HepG2 (cell line): ENCODE results near the gene IGFBP6. TPM values are rescaled to one million over a fixed set of nuclear protein-coding genes. Genes with fewer than 3 reads are reported as not detected.

Source experiments
- AGO2 ChIP-seq: fragments of 200-400 bp; formaldehyde crosslinking; optimal IDR thresholded peaks from 2 replicates; pipeline ENCODE3; 2017; ENCODE audit warnings: mild to moderate bottlenecking, low read depth, low read length, moderate library complexity
- BCL6 ChIP-seq: IDR thresholded peaks from 2 replicates; pipeline ENCODE4 v1.6.1; 2016; ENCODE audit warnings: missing genetic modification reagents, missing compliant biosample characterization
- IRF2 ChIP-seq: IDR thresholded peaks from 2 replicates; pipeline ENCODE4 v1.6.1; 2018; ENCODE audit warnings: missing genetic modification reagents, missing compliant biosample characterization
- KLF12 ChIP-seq: sonication (generic); formaldehyde crosslinking; IDR thresholded peaks from 2 replicates; pipeline ENCODE4 v1.4.0; 2020; ENCODE audit warnings: missing genetic modification reagents, borderline replicate concordance
- RAD51 ChIP-seq: fragments of 450-650 bp; IDR thresholded peaks from 2 replicates; pipeline ENCODE4 v1.6.1; 2016; ENCODE audit warnings: borderline replicate concordance
- SATB2 ChIP-seq: sonication (generic); formaldehyde crosslinking; IDR thresholded peaks from 2 replicates; pipeline ENCODE4 v1.5.0; 2020; ENCODE audit warnings: missing genetic modification reagents
- SP5 ChIP-seq: IDR thresholded peaks from 2 replicates; pipeline ENCODE4 v1.6.1; 2016; ENCODE audit warnings: low read depth, borderline replicate concordance
- TCF12 ChIP-seq, 2 experiments: fragments of 450-650 bp in 1 of 2; sonication (generic) in 1 of 2; formaldehyde crosslinking in 1 of 2; IDR thresholded peaks; 2 replicates each; pipeline versions ENCODE4 v1.6.1 to v1.8.0; 2017 to 2022; ENCODE audit warnings: antibody characterized with exemption in 1 of 2, mild to moderate bottlenecking in 1 of 2, missing genetic modification reagents in 1 of 2, moderate library complexity in 1 of 2
- TGIF2 ChIP-seq: IDR thresholded peaks from 2 replicates; pipeline ENCODE4 v1.6.1; 2016; ENCODE audit warnings: control low read depth, missing compliant biosample characterization
- TOE1 ChIP-seq: sonication (generic); formaldehyde crosslinking; IDR thresholded peaks from 2 replicates; pipeline ENCODE4 v1.4.0; 2020; ENCODE audit warnings: mild to moderate bottlenecking, missing genetic modification reagents
- TRIM22 ChIP-seq: fragments of 450-650 bp; IDR thresholded peaks from 2 replicates; pipeline ENCODE4 v1.6.1; 2017
- ZBTB26 ChIP-seq: IDR thresholded peaks from 2 replicates; pipeline ENCODE4 v1.6.1; 2016; ENCODE audit warnings: missing compliant biosample characterization, missing genetic modification reagents, borderline replicate concordance
- ZKSCAN5 ChIP-seq: sonication (generic); formaldehyde crosslinking; IDR thresholded peaks from 2 replicates; pipeline ENCODE4 v1.5.1; 2020; ENCODE audit warnings: mild to moderate bottlenecking, missing genetic modification reagents
- ZMAT5 ChIP-seq: sonication (generic); formaldehyde crosslinking; IDR thresholded peaks from 2 replicates; pipeline ENCODE4 v1.5.0; 2020; ENCODE audit warnings: mild to moderate bottlenecking, low read depth, missing genetic modification reagents, borderline replicate concordance
- ZNF232 ChIP-seq: sonication (generic); formaldehyde crosslinking; IDR thresholded peaks from 2 replicates; pipeline ENCODE4 v1.4.0; 2020; ENCODE audit warnings: missing genetic modification reagents, borderline replicate concordance
- ZNF414 ChIP-seq: sonication (generic); formaldehyde crosslinking; IDR thresholded peaks from 2 replicates; pipeline ENCODE4 v1.5.0; 2020; ENCODE audit warnings: missing genetic modification reagents
- ZNF512B ChIP-seq: sonication (generic); formaldehyde crosslinking; IDR thresholded peaks from 2 replicates; pipeline ENCODE4 v1.5.1; 2020; ENCODE audit warnings: missing genetic modification reagents, mild to moderate bottlenecking, borderline replicate concordance
- ZNF710 ChIP-seq: sonication (generic); formaldehyde crosslinking; IDR thresholded peaks from 2 replicates; pipeline ENCODE4 v1.5.0; 2020; ENCODE audit warnings: mild to moderate bottlenecking, missing genetic modification reagents, borderline replicate concordance
- ZSCAN20 ChIP-seq: sonication (generic); formaldehyde crosslinking; IDR thresholded peaks from 2 replicates; pipeline ENCODE4 v1.4.0; 2020; ENCODE audit warnings: missing genetic modification reagents, mild to moderate bottlenecking, borderline replicate concordance
- ZSCAN29 ChIP-seq: sonication (generic); formaldehyde crosslinking; conservative IDR thresholded peaks from 2 replicates; pipeline ENCODE4 v1.4.0; 2020; ENCODE audit warnings: mild to moderate bottlenecking, missing genetic modification reagents
- polyA plus RNA-seq, 8 experiments: library from polyadenylated mRNA; depleted of rRNA in 3 of 8; stranded (reverse) in 7 of 8; unstranded in 1 of 8; fragments of >200 nt; fragmentation: Illumina TruSeq in 4 of 8; extraction: Trizol in 4 of 8; gene quantifications; 2 replicates each; pipeline versions ENCODE4 v1.2.1 to v1.2.3, GENCODE V29; 2011 to 2016; ENCODE audit warnings: low read depth in 4 of 8, missing spikeins in 1 of 8, mixed read lengths in 1 of 8; ENCODE audit not compliant: insufficient read depth in 1 of 8
- total RNA-seq, 5 experiments: library from RNA; depleted of rRNA; stranded (reverse); fragments of >200 nt; fragmentation: Illumina TruSeq; extraction: Trizol; gene quantifications; 2 replicates each; pipeline ENCODE4 v1.2.3, GENCODE V29; 2016; ENCODE audit warnings: low read depth in 1 of 5

The IGFBP6 gene
- total and polyA plus RNA-seq, 2 of the 13 experiments (the other 11 are each of a cell fraction or from before 2014, with no cell fraction given): 3.9 to 25.2 TPM

- TF ChIP-seq BCL6 (no peak; the same call in 1 of the 2 replicates), RAD51 (no peak), ZNF414 (peak; percentile 70), SP5 (CRISPR knock-in tag) (no peak), IRF2 (no peak; the same call in none of the 2 replicates), ZMAT5 (CRISPR knock-in tag) (no peak), ZKSCAN5 (CRISPR knock-in tag) (no peak), SATB2 (CRISPR knock-in tag) (peak; percentile 12; the same call in 1 of the 2 replicates), ZNF512B (CRISPR knock-in tag) (no peak), ZNF710 (CRISPR knock-in tag) (no peak), AGO2 (peak; percentile 67), TRIM22 (no peak), ZBTB26 (CRISPR knock-in tag) (no peak), ZNF232 (CRISPR knock-in tag) (no peak), KLF12 (CRISPR knock-in tag) (no peak), TGIF2 (CRISPR knock-in tag) (peak; percentile 81), ZSCAN29 (CRISPR knock-in tag) (peak; percentile 82), TOE1 (no peak), ZSCAN20 (CRISPR knock-in tag) (no peak), TCF12 (IDR thresholded peaks at IDR 0.05) (no peak), TCF12 (CRISPR knock-in tag; IDR thresholded peaks at IDR 0.05) (no peak)
These were observed 5.7 kb downstream of the IGFBP6 start, which contains the start of gene SOAT2 (continued) for GRCh38 chr12:53102883-53103807.
